GM21528 (cell line): ENCODE measurements around the gene TFRC.
"Not testable (repeated sequence)": the region's sequence is repeated elsewhere in the genome, so short reads cannot be mapped to it uniquely, and the experiment has no call there.

Experiments
- ATAC-seq: cut with Tn5 transposase; IDR thresholded peaks from one replicate; pipeline ENCODE4 v1.9.1; 2021; ENCODE audit warnings: mild to moderate bottlenecking, moderate library complexity; ENCODE audit not compliant: unreplicated experiment, low FRiP score

Gene TFRC

DNA sequence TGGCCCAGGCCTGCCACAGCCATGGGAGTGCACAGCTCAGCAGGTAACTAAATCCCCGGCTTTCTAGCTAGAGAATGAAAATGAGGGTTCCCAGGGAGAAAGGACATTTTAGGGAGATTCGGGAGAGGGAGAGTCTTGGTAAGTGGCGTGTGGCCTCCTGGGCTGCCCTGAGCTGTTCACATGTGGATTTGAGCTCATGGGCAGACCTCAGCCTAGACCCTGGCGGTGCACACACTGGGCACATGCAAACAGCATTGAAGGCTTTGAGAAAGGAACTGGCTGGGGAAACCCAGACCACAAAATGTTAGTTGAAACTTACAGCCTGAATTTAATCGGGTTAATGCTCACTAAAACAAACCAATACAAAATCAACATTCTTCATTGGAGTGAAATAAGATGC, 72.4 kb downstream of the TFRC start:
- no peak for ATAC-seq

DNA sequence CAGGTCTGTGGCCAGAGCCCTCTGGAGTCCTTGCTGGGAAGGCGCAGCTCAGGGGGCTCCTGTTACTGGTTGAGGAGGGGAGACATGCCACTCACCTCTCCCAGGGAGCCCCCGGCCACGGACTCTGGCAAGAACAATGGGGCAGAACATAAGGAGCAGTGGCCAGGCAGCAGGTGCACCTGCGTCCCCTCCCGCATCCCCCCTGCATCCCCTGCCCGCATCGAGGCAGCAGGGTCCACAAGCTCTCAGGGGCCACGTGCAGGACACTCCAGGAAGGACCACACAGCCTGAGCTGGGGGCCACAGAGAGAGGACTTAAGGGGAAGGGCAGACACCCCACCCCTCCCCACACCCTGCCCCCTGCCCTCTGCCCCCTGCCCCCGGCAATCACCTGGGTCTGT, 73.0 kb downstream of the TFRC start:
- ATAC-seq: no peak

DNA sequence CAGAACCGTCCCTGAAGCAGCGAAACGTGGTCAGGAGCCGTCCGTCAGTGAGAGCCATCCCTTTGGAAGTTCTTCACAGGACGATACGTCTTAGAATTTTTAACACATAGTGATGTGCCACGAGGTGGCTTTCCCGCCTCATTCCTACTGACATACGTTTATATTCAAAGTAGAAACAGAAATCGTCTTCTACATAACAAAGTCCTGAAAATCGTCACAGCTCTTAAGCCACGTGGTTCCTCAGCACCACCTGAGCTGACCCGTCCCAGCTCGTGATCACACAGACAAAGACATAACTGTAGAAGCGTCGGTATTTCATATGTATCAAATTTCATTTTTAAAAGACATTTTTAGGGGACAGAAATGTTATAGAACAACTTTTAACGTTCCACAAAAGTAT, 73.5 kb downstream of the TFRC start:
- no peak for ATAC-seq

DNA sequence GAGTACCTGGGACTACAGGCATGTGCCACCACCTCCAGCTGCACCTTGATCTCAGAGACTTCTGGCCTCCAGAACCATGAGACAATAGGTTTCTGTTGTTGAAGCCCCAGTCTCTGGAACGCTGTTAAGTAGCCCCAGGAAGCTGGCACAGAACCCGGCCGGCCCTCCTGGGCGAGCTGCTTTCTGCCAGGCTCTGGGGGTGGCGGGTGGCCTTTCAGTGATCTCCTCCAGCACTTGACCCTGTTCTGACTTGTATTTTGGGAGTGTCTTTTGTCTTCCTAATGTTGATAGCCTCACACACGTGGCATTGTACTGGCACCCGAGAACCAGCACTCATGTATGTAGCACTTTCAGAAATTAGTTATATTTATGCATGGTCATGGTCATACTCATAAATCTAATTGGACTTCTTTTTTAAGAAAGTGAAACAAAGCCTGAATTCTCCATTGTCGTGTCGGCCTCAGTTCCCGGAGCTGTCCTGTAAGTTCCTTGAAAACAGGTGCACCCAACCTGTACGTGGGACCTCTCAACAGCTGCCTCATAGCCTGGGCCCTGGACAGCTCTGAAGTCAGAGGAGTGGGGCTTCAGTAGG, 74.0 kb downstream of the TFRC start:
- ATAC-seq: no peak

DNA sequence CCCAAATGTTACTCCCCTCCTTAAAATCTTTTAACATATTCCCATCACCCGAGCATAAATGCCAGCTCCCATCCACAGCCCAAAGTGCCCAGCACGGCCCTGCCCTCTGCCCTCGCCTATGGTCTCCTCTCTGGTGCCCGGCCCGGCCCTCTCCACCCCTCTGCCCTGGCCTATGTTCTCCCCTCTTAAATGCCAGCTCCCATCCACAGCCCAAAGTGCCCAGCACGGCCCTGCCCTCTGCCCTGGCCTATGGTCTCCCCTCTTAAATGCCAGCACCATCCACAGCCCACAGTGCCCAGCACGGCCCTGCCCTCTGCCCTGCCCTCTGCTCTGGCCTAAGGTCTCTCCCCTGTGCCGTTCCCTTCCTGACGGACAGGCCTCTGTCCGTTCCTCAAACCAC, 76.6 kb downstream of the TFRC start:
- ATAC-seq: not testable (repeated sequence)

DNA sequence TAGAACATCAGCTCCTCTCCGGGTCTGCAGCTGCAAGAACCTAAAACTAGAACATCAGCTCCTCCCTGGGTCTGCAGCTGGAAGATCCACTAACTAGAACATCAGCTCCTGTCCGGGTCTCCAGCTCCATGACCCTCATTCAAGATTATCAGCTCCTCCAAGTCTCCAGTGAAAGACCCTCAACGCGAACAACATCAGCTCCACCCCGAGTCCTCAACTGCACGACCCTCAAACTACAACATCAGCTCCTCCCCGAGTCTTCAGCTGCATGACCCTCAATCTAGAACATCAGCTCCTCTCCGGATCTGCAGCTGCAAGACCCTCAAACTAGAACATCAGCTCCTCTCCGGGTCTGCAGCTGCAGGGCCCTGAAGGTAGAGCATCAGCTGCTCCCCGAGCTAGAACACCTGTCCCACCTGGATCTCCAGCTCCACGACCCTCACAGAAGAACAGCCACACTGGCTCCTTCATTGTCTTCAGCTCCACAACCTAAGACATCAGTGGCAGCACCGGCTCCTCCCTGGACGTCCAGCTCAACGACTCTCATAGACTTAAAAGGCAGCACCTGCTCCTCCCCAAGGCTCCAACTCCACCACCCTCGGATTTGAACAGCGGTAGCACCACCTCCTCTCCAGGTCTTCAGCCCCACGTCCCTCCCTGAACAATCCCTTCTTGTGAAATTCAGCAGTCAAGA, 77.4 kb downstream of the TFRC start:
- not testable (repeated sequence) for ATAC-seq

DNA sequence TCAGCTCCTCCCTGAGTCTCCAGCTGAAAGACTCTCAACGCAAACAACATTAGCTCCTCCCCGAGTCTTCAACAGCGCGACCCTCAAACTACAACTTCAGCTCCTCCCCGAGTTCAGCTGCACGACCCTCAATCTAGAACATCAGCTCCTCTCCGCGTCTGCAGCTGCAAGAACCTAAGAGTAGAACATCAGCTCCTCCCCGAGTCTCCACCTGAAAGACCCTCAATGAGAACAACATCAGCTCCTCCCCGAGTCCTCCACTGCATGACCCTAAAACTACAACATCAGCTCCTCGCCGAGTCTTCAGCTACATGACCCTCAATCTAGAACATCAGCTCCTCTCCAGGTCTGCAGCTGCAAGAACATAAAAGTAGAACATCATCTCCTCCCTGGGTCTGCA, 78.3 kb downstream of the TFRC start:
- ATAC-seq: no peak

DNA sequence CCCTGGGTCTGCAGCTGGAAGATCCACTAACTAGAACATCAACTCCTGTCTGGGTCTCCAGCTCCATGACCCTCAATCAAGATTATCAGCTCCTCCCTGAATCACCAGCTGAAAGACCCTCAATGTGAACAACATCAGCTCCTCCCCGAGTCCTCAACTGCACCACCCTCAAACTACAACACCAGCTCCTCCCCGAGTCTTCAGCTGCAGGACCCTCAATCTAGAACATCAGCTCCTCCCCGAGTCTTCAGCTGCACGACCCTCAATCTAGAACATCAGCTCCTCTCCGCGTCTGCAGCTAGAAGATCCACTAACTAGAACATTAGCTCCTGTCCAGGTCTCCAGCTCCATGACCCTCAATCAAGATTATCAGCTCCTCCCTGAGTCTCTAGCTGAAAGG, 79.2 kb downstream of the TFRC start:
- not testable (repeated sequence) for ATAC-seq

DNA sequence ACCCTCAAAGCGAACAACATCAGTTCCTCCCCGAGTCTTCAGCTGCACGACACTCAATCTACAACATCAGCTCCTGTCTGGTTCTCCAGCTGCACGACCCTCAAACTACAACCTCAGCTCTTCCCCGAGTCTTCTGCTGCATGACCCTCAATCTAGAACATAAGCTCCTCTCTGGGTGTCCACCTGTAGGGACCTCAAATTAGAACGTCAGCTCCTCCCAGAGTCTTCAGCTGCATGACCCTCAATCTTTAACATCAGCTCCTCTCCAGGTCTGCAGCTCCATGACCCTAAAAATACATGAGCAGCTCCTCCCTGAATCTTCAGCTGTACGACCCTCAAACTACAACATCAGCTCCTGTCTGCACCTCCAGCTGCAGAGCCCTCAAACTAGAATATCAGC, 80.7 kb downstream of the TFRC start:
- ATAC-seq: not testable (repeated sequence)

DNA sequence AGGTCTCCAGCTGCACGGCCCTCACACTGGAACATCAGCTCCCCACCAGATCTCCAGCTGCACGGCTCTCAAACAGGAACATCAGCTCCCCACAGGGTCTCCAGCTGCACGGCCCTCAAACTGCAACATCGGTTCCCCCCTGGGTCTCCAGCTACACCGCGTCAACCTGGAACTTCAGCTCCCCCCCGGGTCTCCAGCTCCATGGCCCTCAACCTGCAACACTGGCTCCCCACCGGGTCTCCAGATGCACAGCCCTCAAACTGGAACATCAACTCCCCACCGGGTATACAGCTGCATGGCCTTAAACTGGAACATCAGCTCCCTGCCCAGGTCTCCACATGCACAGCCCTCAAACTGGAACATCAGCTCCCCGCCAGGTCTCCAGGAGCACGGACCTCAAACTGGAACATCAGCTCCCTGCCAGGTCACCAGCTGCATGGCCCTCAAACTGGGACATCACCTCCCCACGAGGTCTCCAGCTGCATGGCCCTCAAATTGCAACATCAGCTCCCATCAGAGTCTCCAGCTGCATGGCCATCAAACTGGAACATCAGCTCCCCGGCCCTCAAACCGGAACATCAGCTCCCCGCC, 81.4 kb downstream of the TFRC start:
- ATAC-seq: not testable (repeated sequence)

DNA sequence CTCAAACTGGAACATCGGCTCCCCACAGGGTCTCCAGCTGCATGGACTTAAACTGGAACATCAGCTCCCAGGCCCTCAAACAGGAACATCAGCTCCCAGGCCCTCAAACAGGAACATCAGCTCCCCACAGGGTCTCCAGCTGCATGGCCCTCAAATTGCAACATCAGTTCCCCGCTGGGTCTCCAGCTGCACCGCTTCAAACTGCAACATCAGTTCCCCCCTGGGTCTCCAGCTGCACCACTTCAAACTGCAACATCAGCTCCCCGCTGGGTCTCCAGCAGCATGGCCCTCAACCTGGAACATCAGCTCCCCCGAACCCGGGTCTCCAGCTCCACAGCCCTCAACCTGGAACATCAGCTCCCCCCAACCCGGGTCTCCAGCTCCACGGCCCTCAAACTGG, 82.0 kb downstream of the TFRC start:
- ATAC-seq: no peak
